Large intestine (tissue), 3 donors: Measurements from ENCODE around the gene MYO1A. TPM values are rescaled to one million over a fixed set of nuclear protein-coding genes. Genes with fewer than 3 reads are reported as not detected.
"Not testable (repeated sequence)": the region's sequence is repeated elsewhere in the genome, so short reads cannot be mapped to it uniquely, and the experiment has no call there.

ENCODE experiments used
- DNase-seq, 2 donors: peaks; one replicate each; pipeline versions ENCODE4 v3.0.0 to v3.0.0-alpha.2; 2013
- H3K27ac ChIP-seq: one replicate; pipeline ENCODE4 v1.5.1; 2013; ENCODE audit warnings: low read length
- H3K27me3 ChIP-seq: 2 replicates; pipeline ENCODE4 v1.6.1; 2013; ENCODE audit warnings: low read length; ENCODE audit not compliant: control insufficient read depth, insufficient read depth
- H3K36me3 ChIP-seq: 2 replicates; pipeline ENCODE4 v1.6.1; 2013; ENCODE audit warnings: low read length; ENCODE audit not compliant: control insufficient read depth, insufficient read depth
- H3K4me1 ChIP-seq: one replicate; pipeline ENCODE4 v1.6.1; 2013; ENCODE audit warnings: low read length; ENCODE audit not compliant: control insufficient read depth, insufficient read depth
- H3K4me3 ChIP-seq: one replicate; pipeline ENCODE4 v1.5.1; 2013; ENCODE audit warnings: low read length
- H3K9me3 ChIP-seq: one replicate; pipeline ENCODE4 v1.6.1; 2013; ENCODE audit warnings: mild to moderate bottlenecking, low read depth, low read length, moderate library complexity; ENCODE audit not compliant: control insufficient read depth
- WGBS: methylation state at CpG from one replicate; pipeline ENCODE4 v1.1.5; 2013; ENCODE audit warnings: low lambda C conversion rate; ENCODE audit not compliant: insufficient coverage; 5-methylcytosine and 5-hydroxymethylcytosine counted together
- polyA plus RNA-seq: library from polyadenylated mRNA; unstranded; fragments of 120-200 nt; gene quantifications from one replicate; pipeline ENCODE4 v1.2.1, GENCODE V29; 2013

The MYO1A gene
- polyA plus RNA-seq, 1 donor = 385 TPM

GRCh38 chr12:57087691-57088353 lies 37.9 kb upstream of the MYO1A start:
- peak; percentile 85 to 87 for DNase-seq
- H3K9me3 ChIP-seq = no peaks in the 10 kb centered on the region
- H3K27me3 ChIP-seq = no peaks in the 10 kb centered on the region
- H3K36me3 ChIP-seq = peaks cover 21% of the 10 kb centered on the region
- WGBS = no CpG with 5 or more reads among the region's 37 CpGs
- peak overlapping the region; percentile 76 for H3K4me3 ChIP-seq
- peak overlapping the region; percentile 92 for H3K27ac ChIP-seq
- peaks cover 20% of the 10 kb centered on the region for H3K4me1 ChIP-seq

GRCh38 chr12:57087010-57087690 lies 37.2 kb upstream of the MYO1A start:
- Histone ChIP-seq H3K4me1 (peaks cover 20% of the 10 kb centered on the region), H3K4me3 (peak overlapping the region; percentile 76), H3K27ac (peak overlapping the region; percentile 92), H3K27me3 (no peaks in the 10 kb centered on the region), H3K9me3 (no peaks in the 10 kb centered on the region), H3K36me3 (peaks cover 15% of the 10 kb centered on the region)
- no CpG with 5 or more reads among the region's 52 CpGs for WGBS
- peak; percentile 77 to 83 for DNase-seq

GRCh38 chr12:57086493-57087009 lies 36.6 kb upstream of the MYO1A start:
- H3K27ac ChIP-seq = peak overlapping the region; percentile 92
- H3K36me3 ChIP-seq = peaks cover 9% of the 10 kb centered on the region
- H3K4me1 ChIP-seq = peaks cover 20% of the 10 kb centered on the region
- H3K4me3 ChIP-seq = peak overlapping the region; percentile 76
- no peaks in the 10 kb centered on the region for H3K27me3 ChIP-seq
- peak; percentile 72 to 78 for DNase-seq
- WGBS = 0% methylated on average over 1 of the region's 14 CpGs
- H3K9me3 ChIP-seq = no peaks in the 10 kb centered on the region

GRCh38 chr12:57085999-57086492 lies 36.1 kb upstream of the MYO1A start:
- peak overlapping the region; percentile 76 for H3K4me3 ChIP-seq
- no peaks in the 10 kb centered on the region for H3K27me3 ChIP-seq
- no CpG with 5 or more reads among the region's 12 CpGs for WGBS
- peaks cover 4% of the 10 kb centered on the region for H3K36me3 ChIP-seq
- peaks cover 16% of the 10 kb centered on the region for H3K4me1 ChIP-seq
- peak; percentile 58 to 62 for DNase-seq
- H3K27ac ChIP-seq = peak overlapping the region; percentile 92
- no peaks in the 10 kb centered on the region for H3K9me3 ChIP-seq

GRCh38 chr12:57080855-57081254 lies 30.9 kb upstream of the MYO1A start:
- no peaks in the 10 kb centered on the region for H3K9me3 ChIP-seq
- H3K4me1 ChIP-seq = peaks cover 9% of the 10 kb centered on the region
- no peak for DNase-seq
- no CpG with 5 or more reads among the region's 1 CpG for WGBS
- H3K36me3 ChIP-seq = no peaks in the 10 kb centered on the region
- no peak overlapping the region for H3K4me3 ChIP-seq
- H3K27me3 ChIP-seq = no peaks in the 10 kb centered on the region
- H3K27ac ChIP-seq = no peak overlapping the region

- no peaks in the 10 kb centered on the region for H3K36me3 ChIP-seq
- no CpG with 5 or more reads among the region's 1 CpG for WGBS
- no peak overlapping the region for H3K27ac ChIP-seq
- H3K27me3 ChIP-seq = no peaks in the 10 kb centered on the region
- H3K9me3 ChIP-seq = no peaks in the 10 kb centered on the region
- no peak for DNase-seq
- no peak overlapping the region for H3K4me3 ChIP-seq
- peaks cover 6% of the 10 kb centered on the region for H3K4me1 ChIP-seq
Measured at GRCh38 chr12:57079821-57080220, 29.9 kb upstream of the MYO1A start.

- WGBS = 0% methylated on average over 2 of the region's 39 CpGs
- no peaks in the 10 kb centered on the region for H3K27me3 ChIP-seq
- DNase-seq = peak; percentile 100
- H3K4me3 ChIP-seq = peak within 1 kb of the TSS; percentile 82
- H3K4me1 ChIP-seq = peaks cover 6% of the 10 kb centered on the region
- H3K36me3 ChIP-seq = no peaks in the 10 kb centered on the region
- H3K9me3 ChIP-seq = no peaks in the 10 kb centered on the region
- H3K27ac ChIP-seq = peak within 1 kb of the TSS; percentile 85
Measured at GRCh38 chr12:57078519-57079404, 28.8 kb upstream of the MYO1A start, which contains the start of gene NEMP1. Gene NEMP1, minus strand, starts transcription at chr12:57078791. Its CDS starts 46 bp downstream, at chr12:57078745.

GRCh38 chr12:57073566-57074450 lies 23.9 kb upstream of the MYO1A start:
- not testable (repeated sequence) for H3K4me3 ChIP-seq, H3K27ac ChIP-seq

GRCh38 chr12:57072661-57073060 lies 22.7 kb upstream of the MYO1A start:
- no peaks in the 10 kb centered on the region for H3K27me3 ChIP-seq
- H3K27ac ChIP-seq = no peak overlapping the region
- H3K4me3 ChIP-seq = no peak overlapping the region
- peaks cover 16% of the 10 kb centered on the region for H3K36me3 ChIP-seq
- H3K9me3 ChIP-seq = no peaks in the 10 kb centered on the region
- 82% methylated on average over 2 of the region's 2 CpGs for WGBS
- DNase-seq = no peak
- no peaks in the 10 kb centered on the region for H3K4me1 ChIP-seq

More at GRCh38 chr12:57073566-57074450, 23.9 kb upstream of the MYO1A start:
- no CpG with 5 or more reads among the region's 6 CpGs for WGBS
- not testable (repeated sequence) for H3K4me1 ChIP-seq, DNase-seq, H3K9me3 ChIP-seq, H3K27me3 ChIP-seq
- peaks cover 11% of the 10 kb centered on the region for H3K36me3 ChIP-seq
